DOHH2 (cell line): ENCODE data around the gene CREB3L2.

Experiments used
- H3F3A ChIP-seq: fragments of 200-600 bp; sonication (generic), shearing (Covaris generic); 2 replicates; pipeline ENCODE4 v1.6.0; 2016; ENCODE audit warnings: antibody characterized with exemption, mild to moderate bottlenecking; ENCODE audit not compliant: control insufficient read depth, insufficient read depth
- H3K27ac ChIP-seq: fragments of 200-600 bp; sonication (generic); 2 replicates; pipeline ENCODE4 v1.5.1; 2014; ENCODE audit warnings: low read depth, mild to moderate bottlenecking, low read length, moderate library complexity
- H3K27me3 ChIP-seq: fragments of 200-600 bp; sonication (generic); 2 replicates; pipeline ENCODE4 v1.6.1; 2014; ENCODE audit warnings: mild to moderate bottlenecking, low read length, mixed read lengths; ENCODE audit not compliant: control insufficient read depth
- H3K36me3 ChIP-seq: fragments of 200-600 bp; sonication (generic); 2 replicates; pipeline ENCODE4 v1.6.1; 2014; ENCODE audit warnings: mild to moderate bottlenecking, low read length, moderate library complexity, mixed read lengths; ENCODE audit not compliant: control insufficient read depth
- H3K4me1 ChIP-seq: fragments of 200-600 bp; sonication (generic); 2 replicates; pipeline ENCODE4 v1.6.1; 2014; ENCODE audit warnings: mild to moderate bottlenecking, low read length, mixed read lengths; ENCODE audit not compliant: control insufficient read depth
- H3K4me2 ChIP-seq: fragments of 200-600 bp; sonication (generic); 2 replicates; pipeline ENCODE4 v1.6.0; 2014; ENCODE audit warnings: mild to moderate bottlenecking, low read length, moderate library complexity
- H3K4me3 ChIP-seq: fragments of 200-600 bp; sonication (generic); 2 replicates; pipeline ENCODE4 v1.5.1; 2014; ENCODE audit warnings: mild to moderate bottlenecking, low read length, mixed read lengths
- H3K79me2 ChIP-seq: fragments of 200-600 bp; sonication (generic); 2 replicates; pipeline ENCODE4 v1.6.1; 2014; ENCODE audit warnings: mild to moderate bottlenecking, low read length, mixed read lengths; ENCODE audit not compliant: control insufficient read depth
- H3K9me2 ChIP-seq: fragments of 200-600 bp; sonication (generic); replicated peaks from 2 replicates; pipeline ENCODE4 v1.6.1; 2014; ENCODE audit warnings: mild to moderate bottlenecking, low read length, mixed read lengths; ENCODE audit not compliant: control insufficient read depth
- H3K9me3 ChIP-seq: fragments of 200-600 bp; sonication (generic); 2 replicates; pipeline ENCODE4 v1.6.1; 2014; ENCODE audit warnings: antibody characterized with exemption, low read length, mixed read lengths; ENCODE audit not compliant: control insufficient read depth, insufficient read depth
- H4K20me1 ChIP-seq: fragments of 200-600 bp; sonication (generic); 2 replicates; pipeline ENCODE4 v1.6.0; 2014; ENCODE audit warnings: low read depth, mild to moderate bottlenecking, antibody characterized with exemption, low read length, moderate library complexity; ENCODE audit not compliant: control insufficient read depth, insufficient read depth
- CTCF ChIP-seq: fragments of 200-600 bp; sonication (generic); IDR thresholded peaks from one replicate; pipeline ENCODE4 v1.5.1; 2014; ENCODE audit warnings: antibody characterized with exemption, mild to moderate bottlenecking, low read depth, low read length; ENCODE audit not compliant: poor library complexity, severe bottlenecking
- EZH2phosphoT487 ChIP-seq: fragments of 200-600 bp; sonication (generic); IDR thresholded peaks from 2 replicates; pipeline ENCODE4 v1.6.1; 2017; ENCODE audit warnings: borderline replicate concordance, mild to moderate bottlenecking, antibody characterized with exemption, low read length, moderate library complexity, mixed read lengths

Gene CREB3L2

GRCh38 chr7:137992104-137992549, 9.8 kb downstream of the CREB3L2 start:
- H3K27me3 ChIP-seq = no peaks in the 10 kb centered on the region
- no peaks in the 10 kb centered on the region for H3F3A ChIP-seq
- no peaks in the 10 kb centered on the region for H3K36me3 ChIP-seq
- H3K27ac ChIP-seq = no peak overlapping the region
- H3K4me2 ChIP-seq = no peak overlapping the region
- no peaks in the 10 kb centered on the region for H3K9me3 ChIP-seq
- no peaks in the 10 kb centered on the region for H3K4me1 ChIP-seq
- no peak for TF ChIP-seq EZH2phosphoT487
- TF ChIP-seq CTCF = no peak
- H3K79me2 ChIP-seq = no peaks in the 10 kb centered on the region
- no peak overlapping the region for H3K4me3 ChIP-seq
- H4K20me1 ChIP-seq = no peaks in the 10 kb centered on the region
- no peaks in the 10 kb centered on the region; the same call in 1 of the 2 replicates for H3K9me2 ChIP-seq

- H4K20me1 ChIP-seq = no peaks in the 10 kb centered on the region
- no peak overlapping the region for H3K4me3 ChIP-seq
- H3K79me2 ChIP-seq = no peaks in the 10 kb centered on the region
- TF ChIP-seq EZH2phosphoT487 (no peak), CTCF (no peak)
- H3K36me3 ChIP-seq = no peaks in the 10 kb centered on the region
- no peak overlapping the region for H3K4me2 ChIP-seq
- no peaks in the 10 kb centered on the region for H3K9me3 ChIP-seq
- no peaks in the 10 kb centered on the region for H3K9me2 ChIP-seq
- no peaks in the 10 kb centered on the region for H3K4me1 ChIP-seq
- H3K27ac ChIP-seq = no peak overlapping the region
- H3F3A ChIP-seq = no peaks in the 10 kb centered on the region
- H3K27me3 ChIP-seq = no peaks in the 10 kb centered on the region
Measured at GRCh38 chr7:137990251-137990941, 11.5 kb downstream of the CREB3L2 start.

- Histone ChIP-seq H3F3A (no peaks in the 10 kb centered on the region), H3K27ac (no peak overlapping the region), H3K4me2 (no peak overlapping the region), H3K27me3 (no peaks in the 10 kb centered on the region), H3K9me3 (no peaks in the 10 kb centered on the region), H3K9me2 (no peaks in the 10 kb centered on the region), H3K4me3 (no peak overlapping the region), H3K4me1 (no peaks in the 10 kb centered on the region), H3K36me3 (no peaks in the 10 kb centered on the region), H4K20me1 (no peaks in the 10 kb centered on the region), H3K79me2 (no peaks in the 10 kb centered on the region)
- TF ChIP-seq EZH2phosphoT487 (no peak), CTCF (no peak)
Measured at GRCh38 chr7:137989590-137989989, 12.3 kb downstream of the CREB3L2 start.
